Cardiac fibroblast (primary cell): ENCODE results near the gene ABCC1.
"Not testable (repeated sequence)": the region's sequence is repeated elsewhere in the genome, so short reads cannot be mapped to it uniquely, and the experiment has no call there.

Source experiments
- DNase-seq, 2 donors: peaks; one replicate each; pipeline versions ENCODE4 v3.0.0 to v3.0.0-alpha.2; 2010; ENCODE audit warnings: low read depth in 2 of 2
- H3K4me3 ChIP-seq, 2 donors: replicated peaks in 1 of 2; 1 replicate in 1 of 2; 2 replicates in 1 of 2; pipeline ENCODE4 v1.5.1; 2011; ENCODE audit warnings: low read depth in 2 of 2, low read length in 2 of 2, mild to moderate bottlenecking in 2 of 2, moderate library complexity in 1 of 2
- CTCF ChIP-seq: IDR thresholded peaks from one replicate; pipeline ENCODE4 v1.5.1; 2011; ENCODE audit warnings: low read depth, mild to moderate bottlenecking, low read length, inconsistent platforms

ABCC1 gene

GRCh38 chr16:15911198-15911597, 38.2 kb upstream of the ABCC1 start:
- H3K4me3 ChIP-seq: no peak overlapping the region
- DNase-seq: no peak
- TF ChIP-seq CTCF: no peak

- H3K4me3 ChIP-seq: no peak overlapping the region
- no peak for TF ChIP-seq CTCF
- DNase-seq: no peak
Measured at GRCh38 chr16:15913046-15913698, 36.2 kb upstream of the ABCC1 start.

GRCh38 chr16:15915555-15916081, 33.8 kb upstream of the ABCC1 start:
- no peak overlapping the region for H3K4me3 ChIP-seq
- no peak for DNase-seq
- no peak for TF ChIP-seq CTCF

- H3K4me3 ChIP-seq: no peak overlapping the region
- no peak for DNase-seq
- no peak for TF ChIP-seq CTCF
Measured at GRCh38 chr16:15916323-15916722, 33.1 kb upstream of the ABCC1 start.

GRCh38 chr16:15918314-15918713, 31.1 kb upstream of the ABCC1 start:
- H3K4me3 ChIP-seq: not testable (repeated sequence)

GRCh38 chr16:15919331-15919730, 30.1 kb upstream of the ABCC1 start:
- peak in 1 of 2 donors; percentile 34 for DNase-seq
- TF ChIP-seq CTCF: no peak

More at GRCh38 chr16:15918314-15918713, 31.1 kb upstream of the ABCC1 start:
- DNase-seq: not testable (repeated sequence)

GRCh38 chr16:15924996-15925395, 24.4 kb upstream of the ABCC1 start:
- no peak for TF ChIP-seq CTCF
- DNase-seq: no peak

More at GRCh38 chr16:15919331-15919730, 30.1 kb upstream of the ABCC1 start:
- no peak overlapping the region for H3K4me3 ChIP-seq

More at GRCh38 chr16:15924996-15925395, 24.4 kb upstream of the ABCC1 start:
- H3K4me3 ChIP-seq: no peak overlapping the region
